H1 (cell line): ENCODE data around the gene FBLN2. TPM values are rescaled to one million over a fixed set of nuclear protein-coding genes. Genes with fewer than 3 reads are reported as not detected.

Experiments
- CTCF ChIA-PET: fragments of 300-600 bp; sonication (Branson Sonifier 250); formaldehyde crosslinking; loops from one replicate; lab custom pipeline; 2021; ENCODE audit not compliant: partially characterized antibody; lab: Charles Lee
- POLR2A ChIA-PET: fragments of 300-600 bp; sonication (Branson Sonifier 250); formaldehyde crosslinking; loops from one replicate; lab custom pipeline; 2021; ENCODE audit warnings: inconsistent platforms; ENCODE audit not compliant: partially characterized antibody; lab: Charles Lee
- DNase-seq, 2 experiments: peaks; one replicate each; pipeline versions ENCODE4 v3.0.0 to v3.0.0-alpha.2; 2010 to 2022; ENCODE audit warnings: low spot score in 2 of 2, low read depth in 1 of 2, mixed read lengths in 1 of 2
- FAIRE-seq: peaks from 2 replicates; lab custom pipeline; 2011; peaks lifted over from hg19 to GRCh38; lab: Jason Lieb, UNC
- H2AFZ ChIP-seq: 2 replicates; pipeline ENCODE4 v1.8.1; 2012; ENCODE audit warnings: low read length, inconsistent platforms
- H2AK5ac ChIP-seq: 2 replicates; pipeline ENCODE4 v1.6.1; 2013; ENCODE audit warnings: low read depth, low read length
- H2BK120ac ChIP-seq: replicated peaks from 2 replicates; pipeline ENCODE3; 2013; ENCODE audit warnings: low read depth, low read length, inconsistent platforms
- H2BK12ac ChIP-seq: 2 replicates; pipeline ENCODE4 v1.6.1; 2013; ENCODE audit warnings: low read depth, low read length
- H2BK15ac ChIP-seq: 2 replicates; pipeline ENCODE4 v1.6.1; 2013; ENCODE audit warnings: low read length
- H2BK20ac ChIP-seq: 2 replicates; pipeline ENCODE4 v1.6.1; 2013; ENCODE audit warnings: low read length
- H2BK5ac ChIP-seq: 2 replicates; pipeline ENCODE4 v1.6.1; 2013; ENCODE audit warnings: low read depth, low read length
- H3K14ac ChIP-seq: 2 replicates; pipeline ENCODE4 v1.6.1; 2013; ENCODE audit warnings: inconsistent platforms; ENCODE audit not compliant: insufficient read length
- H3K18ac ChIP-seq: 2 replicates; pipeline ENCODE4 v1.6.1; 2013; ENCODE audit warnings: low read length; ENCODE audit errors: extremely low read depth
- H3K23ac ChIP-seq: 2 replicates; pipeline ENCODE4 v1.6.1; 2013; ENCODE audit warnings: inconsistent platforms; ENCODE audit not compliant: insufficient read length
- H3K23me2 ChIP-seq: 2 replicates; pipeline ENCODE4 v1.6.1; 2013; ENCODE audit warnings: low read depth, low read length
- H3K27ac ChIP-seq: 2 replicates; pipeline ENCODE4 v1.6.1; 2011; ENCODE audit warnings: low read depth, low read length, inconsistent platforms
- H3K27me3 ChIP-seq, 4 experiments: replicated peaks in 1 of 4; 1 replicate in 1 of 4; 2 replicates in 3 of 4; pipeline versions ENCODE4 v1.6.1 to v1.8.1; 2011 to 2013; ENCODE audit warnings: low read length in 3 of 4, mild to moderate bottlenecking in 3 of 4, inconsistent platforms in 2 of 4, mixed read lengths in 2 of 4, moderate library complexity in 1 of 4; ENCODE audit not compliant: control insufficient read depth in 3 of 4, insufficient read depth in 3 of 4; ENCODE audit errors: extremely low read depth in 1 of 4
- H3K36me3 ChIP-seq, 4 experiments: 2 replicates each; pipeline versions ENCODE4 v1.6.1 to v1.8.1; 2011 to 2013; ENCODE audit warnings: mild to moderate bottlenecking in 4 of 4, low read length in 3 of 4, moderate library complexity in 2 of 4, control low read depth in 1 of 4, inconsistent platforms in 1 of 4; ENCODE audit not compliant: insufficient read depth in 4 of 4, control insufficient read depth in 2 of 4
- H3K4ac ChIP-seq: replicated peaks from 2 replicates; pipeline ENCODE3; 2013; ENCODE audit warnings: low read length, low read depth, mixed read lengths, inconsistent platforms; ENCODE audit not compliant: insufficient read length
- H3K4me1 ChIP-seq, 4 experiments: replicated peaks in 1 of 4; 1 replicate in 1 of 4; 2 replicates in 3 of 4; pipeline versions ENCODE4 v1.6.1 to v1.8.1; 2011 to 2013; ENCODE audit warnings: low read length in 3 of 4, inconsistent platforms in 2 of 4, mixed read lengths in 1 of 4; ENCODE audit not compliant: insufficient read depth in 4 of 4, control insufficient read depth in 3 of 4
- H3K4me2 ChIP-seq, 2 experiments: 2 replicates each; pipeline versions ENCODE4 v1.6.1 to v1.8.1; 2011 to 2013; ENCODE audit warnings: low read depth in 2 of 2, low read length in 2 of 2, control low read depth in 1 of 2, inconsistent platforms in 1 of 2, mild to moderate bottlenecking in 1 of 2; ENCODE audit not compliant: insufficient read depth in 1 of 2
- H3K4me3 ChIP-seq, 4 experiments: fragments of 200-600, 300-600 bp in 1 of 4; sonication (generic), shearing (Covaris generic), sonication (Bioruptor Twin) in 1 of 4; 2 replicates each; pipeline versions ENCODE4 v1.5.1 to v1.8.1; 2011 to 2016; ENCODE audit warnings: low read length in 4 of 4, low read depth in 3 of 4, control low read depth in 2 of 4, inconsistent platforms in 2 of 4, mild to moderate bottlenecking in 2 of 4, mixed read lengths in 1 of 4, moderate library complexity in 1 of 4; ENCODE audit not compliant: insufficient read depth in 2 of 4; ENCODE audit errors: extremely low read depth in 1 of 4
- H3K56ac ChIP-seq: replicated peaks from 2 replicates; pipeline ENCODE3; 2013; ENCODE audit warnings: low read depth, mild to moderate bottlenecking, mixed read lengths, low read length, inconsistent platforms; ENCODE audit not compliant: insufficient read length
- H3K79me1 ChIP-seq: 2 replicates; pipeline ENCODE4 v1.6.1; 2013; ENCODE audit warnings: low read depth, low read length, control low read depth
- H3K79me2 ChIP-seq, 2 experiments: 2 replicates each; pipeline versions ENCODE4 v1.6.1 to v1.8.1; 2012 to 2013; ENCODE audit warnings: low read length in 2 of 2, mild to moderate bottlenecking in 2 of 2, inconsistent platforms in 1 of 2; ENCODE audit not compliant: insufficient read depth in 2 of 2, control insufficient read depth in 1 of 2
- H3K9ac ChIP-seq, 4 experiments: replicated peaks in 1 of 4; 1 replicate in 1 of 4; 2 replicates in 3 of 4; pipeline versions ENCODE4 v1.6.1 to v1.8.1; 2011 to 2013; ENCODE audit warnings: low read depth in 3 of 4, low read length in 3 of 4, control low read depth in 2 of 4, mild to moderate bottlenecking in 2 of 4, moderate library complexity in 2 of 4, inconsistent platforms in 1 of 4; ENCODE audit errors: extremely low read depth in 1 of 4
- H3K9me3 ChIP-seq, 2 experiments: 2 replicates each; pipeline versions ENCODE4 v1.6.1 to v1.8.1; 2012 to 2013; ENCODE audit warnings: mild to moderate bottlenecking in 2 of 2, moderate library complexity in 2 of 2, control low read depth in 1 of 2, inconsistent platforms in 1 of 2, low read depth in 1 of 2, low read length in 1 of 2, mixed read lengths in 1 of 2; ENCODE audit not compliant: insufficient read depth in 2 of 2
- H4K20me1 ChIP-seq, 2 experiments: replicated peaks in 1 of 2; 2 replicates each; pipeline versions ENCODE3 to v1.8.1; 2011 to 2013; ENCODE audit warnings: inconsistent platforms in 2 of 2, low read length in 2 of 2, mild to moderate bottlenecking in 1 of 2; ENCODE audit not compliant: insufficient read depth in 2 of 2, control insufficient read depth in 1 of 2
- H4K5ac ChIP-seq: 2 replicates; pipeline ENCODE4 v1.6.1; 2013; ENCODE audit warnings: low read length, low read depth, mixed read lengths, inconsistent platforms; ENCODE audit not compliant: insufficient read length
- H4K8ac ChIP-seq: 2 replicates; pipeline ENCODE4 v1.8.0; 2013; ENCODE audit warnings: mild to moderate bottlenecking, moderate library complexity, low read length, inconsistent platforms; ENCODE audit not compliant: insufficient read depth; ENCODE audit errors: extremely low read depth
- H4K91ac ChIP-seq: replicated peaks from 2 replicates; pipeline ENCODE3; 2013; ENCODE audit warnings: low read length, mixed read lengths, inconsistent platforms; ENCODE audit not compliant: insufficient read length
- CEBPB ChIP-seq: IDR thresholded peaks from 2 replicates; pipeline ENCODE4 v1.6.1; 2012; ENCODE audit warnings: low read depth, low read length
- CTBP2 ChIP-seq: IDR thresholded peaks from 2 replicates; pipeline ENCODE4 v1.7.0; 2011; ENCODE audit warnings: borderline replicate concordance, mild to moderate bottlenecking, moderate library complexity, mixed read lengths, low read length; ENCODE audit not compliant: insufficient read depth, insufficient read length
- E2F6 ChIP-seq: IDR thresholded peaks from 2 replicates; pipeline ENCODE4 v1.6.1; 2012; ENCODE audit warnings: inconsistent platforms
- EZH2 ChIP-seq: fragments of 200-600 bp; sonication (generic); IDR thresholded peaks from 2 replicates; pipeline ENCODE4 v1.7.1; 2012; ENCODE audit warnings: low read depth, mild to moderate bottlenecking, moderate library complexity, low read length, inconsistent platforms; ENCODE audit not compliant: severe bottlenecking
- JUND ChIP-seq: IDR thresholded peaks from 2 replicates; pipeline ENCODE4 v1.6.1; 2011; ENCODE audit warnings: mild to moderate bottlenecking, improper control_type of control experiment, low read length
- KDM4A ChIP-seq: IDR thresholded peaks from one replicate; pipeline ENCODE4 v1.7.1; 2012; ENCODE audit warnings: low read depth, mild to moderate bottlenecking, moderate library complexity, low read length, inconsistent platforms; ENCODE audit not compliant: severe bottlenecking
- MAFK ChIP-seq: IDR thresholded peaks from 2 replicates; pipeline ENCODE4 v1.6.1; 2012; ENCODE audit warnings: low read depth, mild to moderate bottlenecking, improper control_type of control experiment, low read length
- MAX ChIP-seq: IDR thresholded peaks from 2 replicates; pipeline ENCODE4 v1.6.1; 2012; ENCODE audit warnings: inconsistent platforms
- POU5F1 ChIP-seq: IDR thresholded peaks from 2 replicates; pipeline ENCODE4 v1.6.1; 2011; ENCODE audit warnings: low read depth, mild to moderate bottlenecking, low read length, moderate library complexity
- SIN3A ChIP-seq, 2 experiments: IDR thresholded peaks in 1 of 2; conservative IDR thresholded peaks in 1 of 2; 2 replicates each; pipeline ENCODE4 v1.6.1; 2011 to 2012; ENCODE audit warnings: low read length in 2 of 2, improper control_type of control experiment in 1 of 2, low read depth in 1 of 2, mild to moderate bottlenecking in 1 of 2
- SIX5 ChIP-seq: IDR thresholded peaks from 2 replicates; pipeline ENCODE4 v1.6.1; 2011; ENCODE audit warnings: mild to moderate bottlenecking, low read depth, low read length
- WGBS, 2 experiments: shearing (Covaris generic) in 1 of 2; methylation state at CpG; one replicate each; pipeline versions ENCODE4 v1.1.6 to v1.1.7; 2013 to 2015; ENCODE audit warnings: low lambda C conversion rate in 2 of 2, mixed read lengths in 2 of 2, inconsistent platforms in 1 of 2, low coverage in 1 of 2, missing lambda C conversion rate in 1 of 2; ENCODE audit not compliant: insufficient replicate concordance in 2 of 2, insufficient coverage in 1 of 2, insufficient read length in 1 of 2; ENCODE audit errors: extremely low coverage in 1 of 2, missing lambda C conversion rate in 1 of 2; 5-methylcytosine and 5-hydroxymethylcytosine counted together
- polyA plus RNA-seq, 7 experiments: library from polyadenylated mRNA; depleted of rRNA in 3 of 7; stranded (reverse) in 5 of 7; unstranded in 2 of 7; fragments of >200 nt in 5 of 7; fragments of 200-250 nt in 2 of 7; gene quantifications; 1 replicate in 5 of 7; 2 replicates in 1 of 7; 4 replicates in 1 of 7; pipeline versions ENCODE4 v1.2.1 to v1.2.3, GENCODE V29; 2011 to 2013; ENCODE audit warnings: missing spikeins in 2 of 7, mixed read lengths in 2 of 7
- total RNA-seq: library from RNA; stranded (reverse); fragmentation: NEBNext Ultra II Directional; extraction: Animal tissue kit (Norgen Biotek cat#: 25700); gene quantifications from 2 replicates; pipeline ENCODE4 v1.2.1, GENCODE V29; 2021

The FBLN2 gene
- total and polyA plus RNA-seq, 2 of the 8 experiments (the other 6 are each of a cell fraction or from before 2014, with no cell fraction given), result 17.4 to 24.2 TPM

- Histone ChIP-seq H4K91ac (no peak overlapping the region), H3K79me1 (no peaks in the 10 kb centered on the region), H3K79me2 (no peaks in the 10 kb centered on the region), H2BK15ac (no peak overlapping the region), H2BK120ac (no peak overlapping the region), H4K5ac (no peak overlapping the region), H3K4me2 (no peak overlapping the region), H3K23ac (no peak overlapping the region), H2AFZ (no peak overlapping the region), H2AK5ac (no peak overlapping the region), H2BK5ac (no peak overlapping the region), H3K4ac (no peak overlapping the region), H3K14ac (no peak overlapping the region), H4K8ac (no peak overlapping the region), H3K9ac (no peak overlapping the region), H3K36me3 (no peaks in the 10 kb centered on the region), H3K27me3 (no peaks in the 10 kb centered on the region; a peak in 1 of 7 replicates), H3K18ac (no peak overlapping the region; the same call in 1 of the 2 replicates), H3K4me3 (no peak overlapping the region), H3K56ac (no peak overlapping the region), H2BK20ac (no peak overlapping the region), H3K4me1 (peaks cover 0 to 20% (median 12%) of the 10 kb centered on the region in 4 experiments; a peak in 6 of 7 replicates), H3K23me2 (peaks cover 5% of the 10 kb centered on the region; the same call in 1 of the 2 replicates), H3K27ac (no peak overlapping the region), H3K9me3 (peaks cover 0 to 2% of the 10 kb centered on the region in 2 experiments; a peak in 1 of 4 replicates), H4K20me1 (peaks cover 0 to under 1% of the 10 kb centered on the region in 2 experiments), H2BK12ac (no peak overlapping the region)
- DNase-seq, result no peak
- ChIA-PET CTCF (interaction anchor here (1.1 to 51.2 kb wide), 6 partner anchors 14 to 124 kb away, joined by 3 to 856 read pairs (median 4); no protein-coding TSS in a partner anchor), POLR2A (interaction anchor here (1.2 kb wide), 1 partner anchor 11 kb away, joined by 3 read pairs; no protein-coding TSS in a partner anchor)
- FAIRE-seq, result no peak
- WGBS, 2 experiments, result 88% methylated on average over 10 of the region's 10 CpGs; no CpG with 5 or more reads in 1 of the 2 experiments
- TF ChIP-seq KDM4A (no peak), EZH2 (no peak), SIX5 (no peak), MAX (no peak), CEBPB (no peak), MAFK (no peak), SIN3A (conservative IDR thresholded peaks at IDR 0.05 in 1 of 2, IDR thresholded peaks at IDR 0.05 in 1 of 2; ENCODE audit: low read depth in 1 of 2, low read length in 2 of 2) (no peak), POU5F1 (no peak), E2F6 (no peak), JUND (no peak), CTBP2 (no peak)
These were observed 23.8 kb upstream of the FBLN2 start for GRCh38 chr3:13524979-13525669.
